Liver (tissue), 2 donors: ENCODE results near the gene ZNF24.

ENCODE experiments used
- YY1 ChIP-seq: IDR thresholded peaks from 2 replicates; pipeline ENCODE4 v1.6.1; 2016; ENCODE audit warnings: antibody characterized with exemption, mild to moderate bottlenecking
- TF ChIP-seq, protein P1 (sequence below): fragments of 150-350 bp; IDR thresholded peaks from 2 replicates; pipeline ENCODE4 v1.5.1; 2017; ENCODE audit warnings: improper control_type of control experiment, low read depth, low read length; ENCODE audit not compliant: missing input control
- donor health status: healthy.

- TF ChIP-seq, protein P1, sequence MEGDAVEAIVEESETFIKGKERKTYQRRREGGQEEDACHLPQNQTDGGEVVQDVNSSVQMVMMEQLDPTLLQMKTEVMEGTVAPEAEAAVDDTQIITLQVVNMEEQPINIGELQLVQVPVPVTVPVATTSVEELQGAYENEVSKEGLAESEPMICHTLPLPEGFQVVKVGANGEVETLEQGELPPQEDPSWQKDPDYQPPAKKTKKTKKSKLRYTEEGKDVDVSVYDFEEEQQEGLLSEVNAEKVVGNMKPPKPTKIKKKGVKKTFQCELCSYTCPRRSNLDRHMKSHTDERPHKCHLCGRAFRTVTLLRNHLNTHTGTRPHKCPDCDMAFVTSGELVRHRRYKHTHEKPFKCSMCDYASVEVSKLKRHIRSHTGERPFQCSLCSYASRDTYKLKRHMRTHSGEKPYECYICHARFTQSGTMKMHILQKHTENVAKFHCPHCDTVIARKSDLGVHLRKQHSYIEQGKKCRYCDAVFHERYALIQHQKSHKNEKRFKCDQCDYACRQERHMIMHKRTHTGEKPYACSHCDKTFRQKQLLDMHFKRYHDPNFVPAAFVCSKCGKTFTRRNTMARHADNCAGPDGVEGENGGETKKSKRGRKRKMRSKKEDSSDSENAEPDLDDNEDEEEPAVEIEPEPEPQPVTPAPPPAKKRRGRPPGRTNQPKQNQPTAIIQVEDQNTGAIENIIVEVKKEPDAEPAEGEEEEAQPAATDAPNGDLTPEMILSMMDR: no peak
- no peak for TF ChIP-seq YY1
These were observed 6.9 kb downstream of the ZNF24 start for GRCh38 chr18:35337286-35337685.
